Measurements from ENCODE around the gene PAQR4. TPM values are rescaled to one million over a fixed set of nuclear protein-coding genes. Genes with fewer than 3 reads are reported as not detected.

Gene PAQR4
- total and polyA plus RNA-seq, 2 of the 13 experiments (the other 11 are each of a cell fraction or from before 2014, with no cell fraction given) = 15.9 to 24.8 TPM

GRCh38 chr16:3017794-3018506 lies 48.8 kb downstream of the PAQR4 start, which contains the start of gene CLDN6 (continued):
- TF ChIP-seq ZNF7 (CRISPR knock-in tag; IDR thresholded peaks at IDR 0.05) = no peak
- TF ChIP-seq ZNF775 (CRISPR knock-in tag; IDR thresholded peaks at IDR 0.05; ENCODE audit: borderline replicate concordance) = no peak
- TF ChIP-seq ZBTB20 (CRISPR knock-in tag; IDR thresholded peaks at IDR 0.05; ENCODE audit: borderline replicate concordance, low read depth) = no peak
- no peak; the same call in 1 of the 2 replicates for TF ChIP-seq ERF (CRISPR knock-in tag; IDR thresholded peaks at IDR 0.05)
- no peak for TF ChIP-seq ZNF260 (CRISPR knock-in tag; IDR thresholded peaks at IDR 0.05; ENCODE audit: borderline replicate concordance, low read depth)
- no peak for TF ChIP-seq PBX3 (CRISPR knock-in tag; IDR thresholded peaks at IDR 0.05; ENCODE audit: borderline replicate concordance)
- TF ChIP-seq MAF1 (CRISPR knock-in tag; IDR thresholded peaks at IDR 0.05; ENCODE audit: borderline replicate concordance) = no peak
- no peak for TF ChIP-seq MLLT10 (CRISPR knock-in tag; IDR thresholded peaks at IDR 0.05)
- no peak for TF ChIP-seq SNAPC2 (CRISPR knock-in tag; IDR thresholded peaks at IDR 0.05)
- no peak for TF ChIP-seq ZNF441 (CRISPR knock-in tag; IDR thresholded peaks at IDR 0.05; ENCODE audit: borderline replicate concordance)
- TF ChIP-seq GABPA (IDR thresholded peaks at IDR 0.05; ENCODE audit: low read depth, low read length) = no peak
- TF ChIP-seq GABPA (CRISPR knock-in tag; IDR thresholded peaks at IDR 0.05; ENCODE audit: low read depth) = no peak
- TF ChIP-seq ZNF816 (CRISPR knock-in tag; IDR thresholded peaks at IDR 0.05; ENCODE audit: borderline replicate concordance) = no peak
- no peak for TF ChIP-seq RNF219 (CRISPR knock-in tag; IDR thresholded peaks at IDR 0.05)
- TF ChIP-seq ZBED4 (CRISPR knock-in tag; IDR thresholded peaks at IDR 0.05; ENCODE audit: borderline replicate concordance) = no peak
- TF ChIP-seq ZNF451 (CRISPR knock-in tag; IDR thresholded peaks at IDR 0.05) = no peak
- no peak for TF ChIP-seq ZNF770 (CRISPR knock-in tag; IDR thresholded peaks at IDR 0.05)
- TF ChIP-seq SRF (IDR thresholded peaks at IDR 0.05; ENCODE audit: low read depth, low read length) = no peak
- no peak for TF ChIP-seq TRIM22 (IDR thresholded peaks at IDR 0.05)
